ENCODE measurements around the gene CCDC127.

GRCh38 chr5:188488-189481 is 29.2 kb downstream of the CCDC127 start:
- TF ChIP-seq EZH2phosphoT487 (IDR thresholded peaks at IDR 0.05) (no peak), CTCF (IDR thresholded peaks at IDR 0.05) (peak; percentile 87), EZH2 (IDR thresholded peaks at IDR 0.05) (no peak)
